Caco-2 (cell line): Measurements from ENCODE around the gene UBR4. TPM values are rescaled to one million over a fixed set of nuclear protein-coding genes. Genes with fewer than 3 reads are reported as not detected.
A peak's percentile ranks its signal among the peaks of the same experiment; 100 is the strongest.

ENCODE experiments used
- BruUV-seq: library from RNA; stranded (reverse); fragments of 400-500 nt; replicated peaks from 2 replicates; lab custom pipeline; 2021; lab: Mats Ljungman, UMichigan
- CTCF ChIA-PET: fragments of 300-600 bp; sonication (Branson Sonifier 250); formaldehyde crosslinking; loops from one replicate; lab custom pipeline; 2022; ENCODE audit warnings: antibody characterized with exemption; lab: Charles Lee
- POLR2A ChIA-PET: fragments of 300-600 bp; sonication (Branson Sonifier 250); formaldehyde crosslinking; loops from one replicate; lab custom pipeline; 2022; ENCODE audit warnings: antibody characterized with exemption; lab: Charles Lee
- DNase-seq, 2 experiments: peaks; one replicate each; pipeline versions ENCODE4 v3.0.0 to v3.0.0-alpha.2; 2020 to 2022
- H3K27me3 ChIP-seq: replicated peaks from 2 replicates; pipeline ENCODE4 v1.6.0; 2011; ENCODE audit warnings: low read length; ENCODE audit not compliant: control insufficient read depth, insufficient read depth
- H3K36me3 ChIP-seq: 2 replicates; pipeline ENCODE4 v1.5.1; 2011; ENCODE audit warnings: low read length; ENCODE audit not compliant: control insufficient read depth, insufficient read depth
- H3K4me1 ChIP-seq: fragments of 250-450 bp; sonication (Bioruptor Pico); 2 replicates; pipeline ENCODE4 v1.5.1; 2020; ENCODE audit warnings: mild to moderate bottlenecking
- H3K4me3 ChIP-seq: 2 replicates; pipeline ENCODE4 v1.5.1; 2011; ENCODE audit warnings: low read depth, mild to moderate bottlenecking, control low read depth, low read length
- H3K9me3 ChIP-seq: fragments of 250-450 bp; sonication (Bioruptor Pico); 2 replicates; pipeline ENCODE4 v1.5.1; 2020; ENCODE audit warnings: mild to moderate bottlenecking, moderate library complexity
- H3K27ac Mint-ChIP-seq: one replicate; pipeline ENCODE4 v1.8.0; 2022; ENCODE audit warnings: mixed read lengths; ENCODE audit not compliant: unreplicated experiment
- H3K27me3 Mint-ChIP-seq: one replicate; pipeline ENCODE4 v1.8.0; 2022; ENCODE audit warnings: mixed read lengths; ENCODE audit not compliant: insufficient read depth, unreplicated experiment
- H3K36me3 Mint-ChIP-seq: one replicate; pipeline ENCODE4 v1.8.0; 2022; ENCODE audit warnings: mild to moderate bottlenecking, mixed read lengths; ENCODE audit not compliant: insufficient read depth, unreplicated experiment
- H3K4me1 Mint-ChIP-seq: one replicate; pipeline ENCODE4 v1.8.0; 2022; ENCODE audit warnings: low read depth, mixed read lengths; ENCODE audit not compliant: unreplicated experiment
- H3K4me3 Mint-ChIP-seq: one replicate; pipeline ENCODE4 v1.8.0; 2022; ENCODE audit warnings: mild to moderate bottlenecking, moderate library complexity, mixed read lengths; ENCODE audit not compliant: unreplicated experiment
- H3K9me3 Mint-ChIP-seq: one replicate; pipeline ENCODE4 v1.8.0; 2022; ENCODE audit warnings: mixed read lengths; ENCODE audit not compliant: unreplicated experiment
- CTCF ChIP-seq, 2 experiments: fragments of 200-600 bp in 1 of 2; IDR thresholded peaks; 1 replicate in 1 of 2; 2 replicates in 1 of 2; pipeline versions ENCODE4 v1.5.1 to v1.8.0; 2011 to 2022; ENCODE audit warnings: antibody characterized with exemption in 1 of 2, control low read depth in 1 of 2, inconsistent platforms in 1 of 2, low read depth in 1 of 2, low read length in 1 of 2, mild to moderate bottlenecking in 1 of 2, moderate library complexity in 1 of 2; ENCODE audit not compliant: insufficient read depth in 1 of 2, severe bottlenecking in 1 of 2, unreplicated experiment in 1 of 2
- intact Hi-C: fragments of 100-400 bp; cut with micrococcal nuclease; formaldehyde crosslinking; loops from one replicate; pipeline ENCODE4 v1.10.0; 2022; ENCODE audit not compliant: unreplicated experiment
- total RNA-seq: library from RNA; stranded (reverse); gene quantifications from 2 replicates; pipeline ENCODE4 v1.2.3, GENCODE V29; 2022

Gene UBR4
- total RNA-seq, 1 experiment from 2014 or later, result 317 TPM

GRCh38 chr1:19032413-19032695 lies 177.7 kb downstream of the UBR4 start:
- ChIA-PET CTCF (no interaction called here), POLR2A (no interaction called here)
- no peak for TF ChIP-seq CTCF (IDR thresholded peaks at IDR 0.05; ENCODE audit: insufficient read depth in 1 of 2, low read depth in 1 of 2, low read length in 1 of 2, severe bottlenecking in 1 of 2, unreplicated experiment in 1 of 2)
- no peaks in the 10 kb centered on the region for H3K36me3 ChIP-seq
- H3K4me3 Mint-ChIP-seq, result no peak overlapping the region
- H3K27me3 Mint-ChIP-seq, result no peaks in the 10 kb centered on the region
- H3K4me1 ChIP-seq, result peaks cover 7% of the 10 kb centered on the region; the same call in 1 of the 2 replicates
- peak in 1 of 2 experiments; percentile 5 for DNase-seq
- H3K9me3 Mint-ChIP-seq, result no peaks in the 10 kb centered on the region
- no peaks in the 10 kb centered on the region for H3K36me3 Mint-ChIP-seq
- peaks cover 8% of the 10 kb centered on the region for H3K4me1 Mint-ChIP-seq
- no peak overlapping the region for H3K27ac Mint-ChIP-seq
- H3K27me3 ChIP-seq, result no peaks in the 10 kb centered on the region
- BruUV-seq, result no TSS peak
- intact Hi-C loops, result no loop called here
- H3K9me3 ChIP-seq, result no peaks in the 10 kb centered on the region
- no peak overlapping the region for H3K4me3 ChIP-seq

DNA sequence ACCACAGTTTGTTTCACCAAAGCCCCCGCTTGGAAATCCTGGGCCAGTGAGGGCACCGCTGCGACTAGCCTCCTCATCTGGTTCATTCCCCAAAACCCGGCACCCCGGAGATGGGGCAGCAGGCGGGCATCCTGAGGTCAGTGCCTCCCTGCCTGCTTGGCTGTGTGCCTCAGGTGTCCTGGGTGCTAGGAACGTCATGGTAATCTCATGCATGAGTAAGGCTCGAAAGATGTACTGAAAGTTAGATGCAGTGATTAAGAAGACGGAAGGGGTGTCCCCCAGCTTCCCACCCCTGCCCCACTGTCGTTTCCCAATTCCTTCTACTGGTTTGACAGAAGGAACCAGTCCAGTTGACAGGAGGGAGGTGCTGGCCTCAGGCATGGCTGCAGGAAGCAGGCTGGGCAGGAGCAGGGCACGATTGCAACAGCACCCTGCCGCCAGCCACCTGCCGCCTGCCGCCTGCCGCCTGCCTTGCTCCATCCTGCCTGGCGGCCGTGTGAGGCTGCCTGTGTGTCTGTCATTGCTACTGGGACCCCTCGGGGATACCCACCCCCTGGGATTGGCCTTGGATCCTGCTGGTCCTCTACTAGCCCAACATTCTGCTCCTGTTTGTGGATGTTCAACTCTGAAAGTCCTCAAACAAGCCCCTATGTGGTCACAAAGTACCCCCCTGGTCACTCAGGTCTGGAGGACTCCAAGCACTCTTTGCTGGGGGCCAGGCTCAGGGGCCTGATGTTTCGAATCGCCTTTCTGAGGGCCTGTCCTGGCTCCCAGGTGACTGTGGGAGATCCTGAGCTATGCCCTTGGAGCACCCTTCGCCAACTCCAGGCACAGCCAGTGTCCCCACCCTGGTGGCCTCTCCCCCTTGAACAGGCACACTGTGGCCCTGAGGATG lies 180.6 kb downstream of the UBR4 start:
- Mint-ChIP-seq H3K4me3 (no peak overlapping the region), H3K4me1 (peaks cover 8% of the 10 kb centered on the region), H3K27me3 (no peaks in the 10 kb centered on the region), H3K36me3 (no peaks in the 10 kb centered on the region), H3K9me3 (no peaks in the 10 kb centered on the region), H3K27ac (no peak overlapping the region)
- Histone ChIP-seq H3K4me3 (no peak overlapping the region), H3K4me1 (peaks cover 7% of the 10 kb centered on the region; the same call in 1 of the 2 replicates), H3K9me3 (no peaks in the 10 kb centered on the region), H3K36me3 (no peaks in the 10 kb centered on the region), H3K27me3 (no peaks in the 10 kb centered on the region)
- ChIA-PET CTCF (no interaction called here), POLR2A (no interaction called here)
- BruUV-seq, result no TSS peak
- no peak for TF ChIP-seq CTCF (IDR thresholded peaks at IDR 0.05; ENCODE audit: insufficient read depth in 1 of 2, low read depth in 1 of 2, low read length in 1 of 2, severe bottlenecking in 1 of 2, unreplicated experiment in 1 of 2)
- DNase-seq, result peak in 1 of 2 experiments; percentile 23
- intact Hi-C loops, result no loop called here

GRCh38 chr1:19028546-19029129 lies 181.4 kb downstream of the UBR4 start:
- peak in 1 of 2 experiments; percentile 6 for DNase-seq
- no TSS peak for BruUV-seq
- Mint-ChIP-seq H3K36me3 (no peaks in the 10 kb centered on the region), H3K9me3 (no peaks in the 10 kb centered on the region), H3K27me3 (no peaks in the 10 kb centered on the region), H3K27ac (no peak overlapping the region), H3K4me3 (no peak overlapping the region), H3K4me1 (peaks cover 5% of the 10 kb centered on the region)
- ChIA-PET CTCF (no interaction called here), POLR2A (no interaction called here)
- intact Hi-C loops, result no loop called here
- no peak overlapping the region for H3K4me3 ChIP-seq
- peaks cover 7% of the 10 kb centered on the region; the same call in 1 of the 2 replicates for H3K4me1 ChIP-seq
- no peaks in the 10 kb centered on the region for H3K36me3 ChIP-seq
- no peak for TF ChIP-seq CTCF (IDR thresholded peaks at IDR 0.05; ENCODE audit: insufficient read depth in 1 of 2, low read depth in 1 of 2, low read length in 1 of 2, severe bottlenecking in 1 of 2, unreplicated experiment in 1 of 2)
- H3K9me3 ChIP-seq, result no peaks in the 10 kb centered on the region
- H3K27me3 ChIP-seq, result no peaks in the 10 kb centered on the region
